ENCODE results near the gene SUPV3L1.

- TF ChIP-seq CTCF (IDR thresholded peaks at IDR 0.05) (no peak), POLR2A (IDR thresholded peaks at IDR 0.05) (no peak)
These were observed 34.2 kb upstream of the SUPV3L1 start for GRCh38 chr10:69145864-69146263.
